GM12878 (cell line): ENCODE results near the gene DDHD1. TPM values are rescaled to one million over a fixed set of nuclear protein-coding genes. Genes with fewer than 3 reads are reported as not detected.

Source experiments
- BHLHE40 ChIP-seq, 2 experiments: fragments of 450-650 bp in 1 of 2; IDR thresholded peaks; 2 replicates each; pipeline ENCODE4 v1.6.1; 2011 to 2017; ENCODE audit warnings: low read depth in 2 of 2, borderline replicate concordance in 1 of 2, improper control_type of control experiment in 1 of 2, low read length in 1 of 2, mild to moderate bottlenecking in 1 of 2
- CBFB ChIP-seq: IDR thresholded peaks from 2 replicates; pipeline ENCODE4 v1.6.1; 2016; ENCODE audit warnings: antibody characterized with exemption, low read depth
- CHD4 ChIP-seq: fragments of 200-600 bp; sonication (generic); IDR thresholded peaks from 2 replicates; pipeline ENCODE4 v1.6.1; 2016; ENCODE audit warnings: mild to moderate bottlenecking
- IKZF1 ChIP-seq: fragments of 450-650 bp; conservative IDR thresholded peaks from 2 replicates; pipeline ENCODE4 v1.6.1; 2017; ENCODE audit warnings: antibody characterized with exemption, mild to moderate bottlenecking
- IRF5 ChIP-seq: fragments of 450-650 bp; IDR thresholded peaks from 2 replicates; pipeline ENCODE4 v1.6.1; 2017; ENCODE audit warnings: borderline replicate concordance
- MLLT1 ChIP-seq: fragments of 450-650 bp; IDR thresholded peaks from 2 replicates; pipeline ENCODE4 v1.6.1; 2016; ENCODE audit warnings: mild to moderate bottlenecking
- NFXL1 ChIP-seq: fragments of 450-650 bp; IDR thresholded peaks from 2 replicates; pipeline ENCODE4 v1.6.1; 2017; ENCODE audit warnings: antibody characterized with exemption, mild to moderate bottlenecking, borderline replicate concordance
- NKRF ChIP-seq: fragments of 450-650 bp; conservative IDR thresholded peaks from 2 replicates; pipeline ENCODE4 v1.6.1; 2017; ENCODE audit warnings: mild to moderate bottlenecking, moderate library complexity
- RELA ChIP-seq: fragments of 450-650 bp; IDR thresholded peaks from 2 replicates; pipeline ENCODE4 v1.8.0; 2014; ENCODE audit warnings: borderline replicate concordance; ENCODE audit not compliant: partially characterized antibody
- SUZ12 ChIP-seq: fragments of 200-600 bp; sonication (generic); IDR thresholded peaks from one replicate; pipeline ENCODE4 v1.6.1; 2018; ENCODE audit warnings: antibody characterized with exemption, mild to moderate bottlenecking; ENCODE audit not compliant: unreplicated experiment
- TAF1 ChIP-seq: IDR thresholded peaks from 2 replicates; pipeline ENCODE4 v1.6.1; 2011; ENCODE audit warnings: mild to moderate bottlenecking, low read depth, low read length, borderline replicate concordance
- ZBTB11 ChIP-seq: fragments of 450-650 bp; formaldehyde crosslinking; IDR thresholded peaks from 2 replicates; pipeline ENCODE4 v1.5.0; 2022; ENCODE audit warnings: mild to moderate bottlenecking, missing genetic modification characterization
- polyA plus RNA-seq, 11 experiments: library from polyadenylated mRNA; depleted of rRNA in 4 of 11; unstranded in 6 of 11; stranded (reverse) in 5 of 11; fragments of >200 nt; fragmentation: Nextera tagmentation in 4 of 11; fragmentation: Illumina TruSeq in 1 of 11; extraction: Ambion mirVana in 4 of 11; extraction: Trizol in 1 of 11; gene quantifications; 1 replicate in 1 of 11; 2 replicates in 10 of 11; pipeline versions ENCODE4 v1.2.1 to v1.2.3, GENCODE V29; 2011 to 2016; ENCODE audit warnings: inconsistent platforms in 2 of 11, missing spikeins in 2 of 11, low read depth in 1 of 11
- total RNA-seq, 4 experiments: library from RNA; depleted of rRNA in 3 of 4; stranded (reverse); fragments of >200 nt in 3 of 4; fragmentation: Illumina TruSeq in 1 of 4; extraction: Trizol in 1 of 4; gene quantifications; 2 replicates each; pipeline versions ENCODE4 v1.2.1 to v1.2.3, GENCODE V29; 2013 to 2021

The DDHD1 gene
- total and polyA plus RNA-seq, 10 of the 15 experiments (the other 5 are each of a cell fraction or from before 2014, with no cell fraction given) = 7.7 to 52.3 (median 28.5) TPM

GRCh38 chr14:53041067-53041466, 112.1 kb downstream of the DDHD1 start (continued):
- TF ChIP-seq MLLT1 (no peak), TAF1 (no peak), NKRF (no peak), IKZF1 (no peak), IRF5 (no peak), ZBTB11 (no peak), BHLHE40 (IDR thresholded peaks at IDR 0.05; ENCODE audit: borderline replicate concordance in 1 of 2, low read depth in 2 of 2, low read length in 1 of 2) (no peak), CBFB (no peak), RELA (no peak), NFXL1 (no peak), SUZ12 (no peak), CHD4 (no peak)
